Measurements from ENCODE around the gene RORB.
A peak's percentile ranks its signal among the peaks of the same experiment; 100 is the strongest.
"Not testable (repeated sequence)": the region's sequence is repeated elsewhere in the genome, so short reads cannot be mapped to it uniquely, and the experiment has no call there.

The RORB gene

GRCh38 chr9:74517188-74517587 lies 20.1 kb downstream of the RORB start:
- no peak for DNase-seq

GRCh38 chr9:74519419-74519818 lies 22.3 kb downstream of the RORB start:
- no peak for DNase-seq

- no peak for DNase-seq
Measured at GRCh38 chr9:74521009-74521408, 23.9 kb downstream of the RORB start.

GRCh38 chr9:74524289-74524688 lies 27.2 kb downstream of the RORB start:
- no peak for DNase-seq

- no peak for DNase-seq
Measured at GRCh38 chr9:74526215-74526614, 29.1 kb downstream of the RORB start.

GRCh38 chr9:74527718-74528117 lies 30.6 kb downstream of the RORB start:
- no peak for DNase-seq

- DNase-seq = no peak
Measured at GRCh38 chr9:74528207-74528606, 31.1 kb downstream of the RORB start.

GRCh38 chr9:74530458-74530857 lies 33.3 kb downstream of the RORB start:
- DNase-seq = not testable (repeated sequence)

GRCh38 chr9:74533253-74533652 lies 36.1 kb downstream of the RORB start:
- no peak for DNase-seq

- no peak for DNase-seq
Measured at GRCh38 chr9:74534841-74535240, 37.7 kb downstream of the RORB start.

- DNase-seq = no peak
Measured at GRCh38 chr9:74543145-74543544, 46.0 kb downstream of the RORB start.

GRCh38 chr9:74551266-74551665 lies 54.1 kb downstream of the RORB start:
- no peak for DNase-seq

- DNase-seq = no peak
Measured at GRCh38 chr9:74554751-74555419, 57.8 kb downstream of the RORB start.

- no peak for DNase-seq
Measured at GRCh38 chr9:74555565-74555964, 58.4 kb downstream of the RORB start.

GRCh38 chr9:74556685-74557084 lies 59.5 kb downstream of the RORB start:
- DNase-seq = no peak

- DNase-seq = no peak
Measured at GRCh38 chr9:74557571-74557970, 60.4 kb downstream of the RORB start.

GRCh38 chr9:74562611-74563010 lies 65.5 kb downstream of the RORB start:
- no peak for DNase-seq

- peak; percentile 23 for DNase-seq
Measured at GRCh38 chr9:74570879-74571512, 73.9 kb downstream of the RORB start.

GRCh38 chr9:74573640-74574191 lies 76.6 kb downstream of the RORB start:
- no peak for DNase-seq

GRCh38 chr9:74576176-74576575 lies 79.0 kb downstream of the RORB start:
- no peak for DNase-seq

- peak; percentile 0 for DNase-seq
Measured at GRCh38 chr9:74577956-74578355, 80.8 kb downstream of the RORB start.

- no peak for DNase-seq
Measured at GRCh38 chr9:74589576-74589975, 92.4 kb downstream of the RORB start.

- DNase-seq = no peak
Measured at GRCh38 chr9:74595286-74595685, 98.2 kb downstream of the RORB start.

GRCh38 chr9:74598874-74599273 lies 101.7 kb downstream of the RORB start:
- DNase-seq = no peak

Data from fibroblast of skin of scalp (primary cell).